Lung (tissue), 12 donors: ENCODE results near the gene RAB24. TPM values are rescaled to one million over a fixed set of nuclear protein-coding genes. Genes with fewer than 3 reads are reported as not detected.

Experiments used
- ATAC-seq: fragments of 200-7000 bp; cut with Tn5 transposase; one replicate; pipeline ENCODE4 v1.9.1; 2020; ENCODE audit warnings: moderate number of reproducible peaks; ENCODE audit not compliant: insufficient read depth, low FRiP score
- DNase-seq, 3 donors: peaks; one replicate each; pipeline ENCODE4 v3.0.0-alpha.2; 2013 to 2017
- H3K27ac ChIP-seq, 2 donors: one replicate each; pipeline ENCODE4 v1.5.1; 2013; ENCODE audit warnings: mild to moderate bottlenecking in 2 of 2, moderate library complexity in 2 of 2, control low read depth in 1 of 2, inconsistent platforms in 1 of 2, low read depth in 1 of 2, low read length in 1 of 2
- H3K27me3 ChIP-seq, 3 donors: one replicate each; pipeline ENCODE4 v1.5.1; 2013; ENCODE audit warnings: low read length in 2 of 3; ENCODE audit not compliant: control insufficient read depth in 3 of 3, insufficient read depth in 3 of 3
- H3K36me3 ChIP-seq, 4 donors: one replicate each; pipeline ENCODE4 v1.5.1; 2013; ENCODE audit warnings: low read length in 4 of 4, mild to moderate bottlenecking in 1 of 4, moderate library complexity in 1 of 4; ENCODE audit not compliant: control insufficient read depth in 4 of 4, insufficient read depth in 4 of 4
- H3K4me1 ChIP-seq, 5 donors: one replicate each; pipeline ENCODE4 v1.5.1; 2013; ENCODE audit warnings: low read length in 5 of 5, mild to moderate bottlenecking in 2 of 5, moderate library complexity in 1 of 5; ENCODE audit not compliant: control insufficient read depth in 5 of 5, insufficient read depth in 5 of 5
- H3K4me3 ChIP-seq: one replicate; pipeline ENCODE4 v1.5.1; 2013; ENCODE audit warnings: mild to moderate bottlenecking, control low read depth, moderate library complexity
- H3K9ac ChIP-seq, 2 donors: one replicate each; pipeline ENCODE4 v1.5.1; 2013; ENCODE audit warnings: low read length in 2 of 2, control low read depth in 1 of 2; ENCODE audit not compliant: insufficient read depth in 1 of 2
- H3K9me3 ChIP-seq, 4 donors: one replicate each; pipeline ENCODE4 v1.5.1; 2013; ENCODE audit warnings: low read length in 3 of 4, mild to moderate bottlenecking in 1 of 4, moderate library complexity in 1 of 4; ENCODE audit not compliant: control insufficient read depth in 4 of 4, insufficient read depth in 3 of 4
- CTCF ChIP-seq: IDR thresholded peaks from 2 replicates; pipeline ENCODE4 v1.5.1; 2012; ENCODE audit warnings: mild to moderate bottlenecking; ENCODE audit errors: control extremely low read depth, extremely low read depth
- WGBS, 2 donors: extraction: QIAGEN DNeasy Blood & Tissue Kit; methylation state at CpG; one replicate each; pipeline ENCODE4 v1.1.7; 2013; 5-methylcytosine and 5-hydroxymethylcytosine counted together
- polyA plus RNA-seq, 2 donors: library from polyadenylated mRNA; stranded (reverse); fragments of 200-250 nt; gene quantifications; one replicate each; pipeline ENCODE4 v1.2.1, GENCODE V29; 2013
- total RNA-seq, 2 donors: library from RNA; depleted of rRNA in 1 of 2; stranded (reverse); fragments of >200 nt in 1 of 2; gene quantifications; one replicate each; pipeline ENCODE4 v1.2.1, GENCODE V29; 2014 to 2021
- donor health status: control.
- donor health status: control.
- donor health status: Bipolar disorder and iron deficiency.
- donor health status: healthy.
- donor health status: DM: yes; HTN: yes; CAD: no.

The RAB24 gene
- total and polyA plus RNA-seq, 4 donors = 25.9 to 76.6 (median 42.4) TPM

- Histone ChIP-seq H3K9me3 (no peaks in the 10 kb centered on the region), H3K36me3 (peaks cover 22 to 44% (median 32%) of the 10 kb centered on the region in 4 donors), H3K4me3 (no peak overlapping the region), H3K4me1 (no peaks in the 10 kb centered on the region), H3K27me3 (no peaks in the 10 kb centered on the region), H3K27ac (no peak overlapping the region), H3K9ac (no peak overlapping the region)
- TF ChIP-seq CTCF = no peak
- peak; percentile 58 for ATAC-seq
- WGBS, 2 donors = 42 to 72% methylated on average over 5 of the region's 5 CpGs
- peak in 1 of 3 donors; percentile 9 for DNase-seq
Measured at GRCh38 chr5:177256296-177256695, 47.2 kb downstream of the RAB24 start.

GRCh38 chr5:177253252-177253651 is 50.3 kb downstream of the RAB24 start:
- no peak for TF ChIP-seq CTCF
- no peaks in the 10 kb centered on the region for H3K4me1 ChIP-seq
- H3K27ac ChIP-seq = no peak overlapping the region
- no peaks in the 10 kb centered on the region for H3K27me3 ChIP-seq
- no peak overlapping the region for H3K9ac ChIP-seq
- 88 to 89% methylated on average over 1 of the region's 1 CpG for WGBS, 2 donors
- H3K36me3 ChIP-seq = peaks cover 18 to 43% (median 30%) of the 10 kb centered on the region in 4 donors
- H3K4me3 ChIP-seq = no peak overlapping the region
- no peak for ATAC-seq
- no peaks in the 10 kb centered on the region for H3K9me3 ChIP-seq
- DNase-seq = no peak

Other genes starting within 250 kb of the RAB24 start
- gene FGFR4, start 216.8 kb downstream of the RAB24 start, total RNA-seq = 100 to 1,000 TPM in 1 of 2 donors, 10 to 100 TPM in 1; 52.0 to 106 TPM
- gene FGFR4, start 216.8 kb downstream of the RAB24 start, polyA plus RNA-seq = 10 to 100 TPM; 20.9 to 35.7 TPM
- 10 to 100 TPM; 74.3 to 81.7 TPM for gene NSD1, start 169.9 kb downstream of the RAB24 start, total RNA-seq
- 10 to 100 TPM in 1 of 2 donors, 1 to 10 TPM in 1; 8.0 to 12.1 TPM for gene NSD1, start 169.9 kb downstream of the RAB24 start, polyA plus RNA-seq
- 100 to 1,000 TPM in 1 of 2 donors, 10 to 100 TPM in 1; 43.3 to 134 TPM for gene PRELID1, start 80 bp upstream of the RAB24 start, total RNA-seq
- gene PRELID1, start 80 bp upstream of the RAB24 start, polyA plus RNA-seq = 100 to 1,000 TPM; 133 to 236 TPM
- 1 to 10 TPM; 7.4 to 8.4 TPM for gene MXD3, start 8.2 kb upstream of the RAB24 start, total RNA-seq
- gene MXD3, start 8.2 kb upstream of the RAB24 start, polyA plus RNA-seq = 10 to 100 TPM; 17.5 to 29.0 TPM
- 100 to 1,000 TPM; 179 to 183 TPM for gene LMAN2, start 47.9 kb upstream of the RAB24 start, total RNA-seq
- gene LMAN2, start 47.9 kb upstream of the RAB24 start, polyA plus RNA-seq = 100 to 1,000 TPM; 101 to 316 TPM
- gene RGS14, start 54.2 kb upstream of the RAB24 start, total RNA-seq = 10 to 100 TPM in 1 of 2 donors, 1 to 10 TPM in 1; 9.3 to 28.8 TPM
- 10 to 100 TPM; 17.3 to 32.8 TPM for gene RGS14, start 54.2 kb upstream of the RAB24 start, polyA plus RNA-seq
- gene SLC34A1, start 80.7 kb upstream of the RAB24 start, total RNA-seq = not detected
- gene SLC34A1, start 80.7 kb upstream of the RAB24 start, polyA plus RNA-seq = under 1 TPM in 1 of 2 donors, not detected in 1; 0.02 TPM
- not detected for gene PFN3, start 96.9 kb upstream of the RAB24 start, total RNA-seq
- gene PFN3, start 96.9 kb upstream of the RAB24 start, polyA plus RNA-seq = not detected
- 1 to 10 TPM in 1 of 2 donors, not detected in 1; 1.4 TPM for gene F12, start 105.8 kb upstream of the RAB24 start, total RNA-seq
- gene F12, start 105.8 kb upstream of the RAB24 start, polyA plus RNA-seq = 1 to 10 TPM; 1.3 to 1.7 TPM
- gene GRK6, start 123.0 kb upstream of the RAB24 start, total RNA-seq = 10 to 100 TPM; 22.4 to 58.1 TPM
- 10 to 100 TPM; 20.7 to 68.0 TPM for gene GRK6, start 123.0 kb upstream of the RAB24 start, polyA plus RNA-seq
- gene PRR7, start 143.1 kb upstream of the RAB24 start, total RNA-seq = 1 to 10 TPM; 2.9 to 7.2 TPM
- gene PRR7, start 143.1 kb upstream of the RAB24 start, polyA plus RNA-seq = 1 to 10 TPM; 1.9 to 5.0 TPM
- gene DBN1, start 169.9 kb upstream of the RAB24 start, total RNA-seq = 10 to 100 TPM; 36.5 to 38.3 TPM
- gene DBN1, start 169.9 kb upstream of the RAB24 start, polyA plus RNA-seq = 10 to 100 TPM; 18.7 to 24.1 TPM
- 100 to 1,000 TPM in 1 of 2 donors, 10 to 100 TPM in 1; 49.2 to 124 TPM for gene PDLIM7, start 193.9 kb upstream of the RAB24 start, total RNA-seq
- gene PDLIM7, start 193.9 kb upstream of the RAB24 start, polyA plus RNA-seq = 100 to 1,000 TPM in 1 of 2 donors, 10 to 100 TPM in 1; 65.5 to 102 TPM
- 10 to 100 TPM; 15.6 to 73.5 TPM for gene DOK3, start 206.1 kb upstream of the RAB24 start, total RNA-seq
- 100 to 1,000 TPM in 1 of 2 donors, 10 to 100 TPM in 1; 22.0 to 146 TPM for gene DOK3, start 206.1 kb upstream of the RAB24 start, polyA plus RNA-seq
- gene DDX41, start 213.2 kb upstream of the RAB24 start, total RNA-seq = 10 to 100 TPM; 64.9 to 82.4 TPM
- 100 to 1,000 TPM in 1 of 2 donors, 10 to 100 TPM in 1; 63.2 to 110 TPM for gene DDX41, start 213.2 kb upstream of the RAB24 start, polyA plus RNA-seq